Epithelial cell of alveolus of lung (primary cell): ENCODE data around the gene CMTM6. TPM values are rescaled to one million over a fixed set of nuclear protein-coding genes. Genes with fewer than 3 reads are reported as not detected.

Source experiments
- total RNA-seq: library from RNA; depleted of rRNA; stranded (reverse); fragments of >200 nt; gene quantifications from 2 replicates; pipeline ENCODE4 v1.2.1, GENCODE V29; 2015

Gene CMTM6, protein sequence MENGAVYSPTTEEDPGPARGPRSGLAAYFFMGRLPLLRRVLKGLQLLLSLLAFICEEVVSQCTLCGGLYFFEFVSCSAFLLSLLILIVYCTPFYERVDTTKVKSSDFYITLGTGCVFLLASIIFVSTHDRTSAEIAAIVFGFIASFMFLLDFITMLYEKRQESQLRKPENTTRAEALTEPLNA
- total RNA-seq = 59.2 and 99.7 TPM in 2 replicates

DNA sequence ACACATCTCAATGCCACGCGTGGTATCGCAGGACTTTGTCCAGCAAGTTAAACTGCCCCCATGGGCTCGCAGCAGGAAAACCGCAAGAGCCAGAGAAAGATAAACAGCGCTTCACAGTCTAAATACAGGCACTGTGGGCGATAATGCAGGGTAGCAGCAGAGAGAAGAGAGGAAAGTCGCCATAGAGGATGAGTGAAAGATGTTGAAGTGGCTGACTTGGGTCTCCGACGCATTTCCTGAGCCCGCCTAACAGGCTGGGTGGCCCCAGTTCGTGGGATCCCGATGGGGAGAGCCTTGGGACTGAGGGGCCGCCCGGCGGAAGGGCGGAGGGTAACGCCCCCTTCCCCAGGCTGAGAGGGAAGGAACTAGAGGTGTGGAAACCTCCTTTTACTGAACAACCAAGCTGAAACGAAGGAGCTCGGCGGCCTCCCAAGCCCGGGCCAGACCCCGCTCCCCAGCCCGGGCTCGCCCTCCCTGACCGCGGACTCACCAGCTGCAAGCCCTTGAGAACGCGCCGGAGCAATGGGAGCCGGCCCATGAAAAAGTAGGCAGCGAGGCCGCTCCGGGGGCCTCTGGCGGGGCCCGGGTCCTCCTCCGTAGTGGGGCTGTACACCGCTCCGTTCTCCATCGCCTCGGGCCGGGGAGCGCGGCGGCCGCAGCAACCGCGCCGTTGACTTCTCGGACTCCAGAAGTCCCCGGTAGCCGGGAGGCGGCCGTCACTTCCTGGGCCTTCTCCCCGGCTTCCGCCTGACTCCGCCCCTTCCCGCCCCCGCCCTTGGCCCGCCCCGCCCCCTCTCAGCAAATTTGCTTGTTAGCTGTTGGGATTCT lies at the start of gene CMTM6:
Gene CMTM6 (minus strand): TSS at position 735 of the 828 bp plus-strand sequence. CDS start 107 bp downstream, at position 628.

Other genes starting within 250 kb of the CMTM6 start
- 15.0 TPM in 2 replicates for gene CMTM7, start 111.0 kb downstream of the CMTM6 start, total RNA-seq
- gene DYNC1LI1, start 68.0 kb upstream of the CMTM6 start, total RNA-seq = 24.8 and 31.0 TPM in 2 replicates
- 15.1 and 24.5 TPM in 2 replicates for gene CNOT10, start 182.3 kb upstream of the CMTM6 start, total RNA-seq